Endothelial cell of umbilical vein (primary cell): ENCODE results near the gene TCEAL3. TPM values are rescaled to one million over a fixed set of nuclear protein-coding genes. Genes with fewer than 3 reads are reported as not detected.

ENCODE experiments used
- BruUV-seq: library from RNA; stranded (reverse); fragments of 400-500 nt; replicated peaks from 2 replicates; lab custom pipeline; 2021; lab: Mats Ljungman, UMichigan
- CTCF ChIA-PET: fragments of 300-600, 350-600 bp; sonication (Branson Sonifier 250); formaldehyde crosslinking; loops from one replicate; lab custom pipeline; 2021; ENCODE audit warnings: antibody characterized with exemption, inconsistent platforms; lab: Charles Lee
- POLR2A ChIA-PET: fragments of 300-600, 350-600 bp; sonication (Branson Sonifier 250); formaldehyde crosslinking; loops from one replicate; lab custom pipeline; 2021; ENCODE audit warnings: antibody characterized with exemption, inconsistent platforms; lab: Charles Lee
- DNase-seq: peaks from one replicate; pipeline ENCODE4 v3.0.0-alpha.2; 2011; ENCODE audit warnings: low read depth, low spot score
- FAIRE-seq: peaks from 2 replicates; lab custom pipeline; 2011; peaks lifted over from hg19 to GRCh38; lab: Jason Lieb, UNC
- H2AFZ ChIP-seq: 2 replicates; pipeline ENCODE4 v1.6.0; 2012; ENCODE audit warnings: low read depth, low read length, control low read depth, inconsistent platforms
- H3K27ac ChIP-seq: 2 replicates; pipeline ENCODE4 v1.5.1; 2011; ENCODE audit warnings: low read depth, mild to moderate bottlenecking, control low read depth, low read length, moderate library complexity; ENCODE audit not compliant: insufficient read depth
- H3K27me3 ChIP-seq, 2 experiments: 2 replicates each; pipeline versions ENCODE4 v1.6.0 to v1.6.1; 2011; ENCODE audit warnings: low read length in 2 of 2, mixed read lengths in 1 of 2; ENCODE audit not compliant: control insufficient read depth in 2 of 2, insufficient read depth in 2 of 2
- H3K36me3 ChIP-seq, 2 experiments: 2 replicates in 1 of 2; 3 replicates in 1 of 2; pipeline ENCODE4 v1.5.1; 2011; ENCODE audit warnings: low read length in 2 of 2, mild to moderate bottlenecking in 1 of 2, moderate library complexity in 1 of 2; ENCODE audit not compliant: control insufficient read depth in 2 of 2, insufficient read depth in 2 of 2; ENCODE audit errors: extremely low read depth in 1 of 2
- H3K4me1 ChIP-seq: 3 replicates; pipeline ENCODE4 v1.5.1; 2011; ENCODE audit warnings: mild to moderate bottlenecking, low read length; ENCODE audit not compliant: control insufficient read depth, insufficient read depth; ENCODE audit errors: extremely low read depth
- H3K4me2 ChIP-seq: 2 replicates; pipeline ENCODE4 v1.6.1; 2011; ENCODE audit warnings: low read length, control low read depth, mixed read lengths; ENCODE audit not compliant: insufficient read depth
- H3K4me3 ChIP-seq, 3 experiments: fragments of 200-600 bp in 1 of 3; sonication (generic), shearing (Covaris generic) in 1 of 3; replicated peaks in 1 of 3; 2 replicates each; pipeline ENCODE4 v1.5.1; 2011 to 2016; ENCODE audit warnings: control low read depth in 3 of 3, low read length in 3 of 3, mild to moderate bottlenecking in 2 of 3, inconsistent platforms in 1 of 3, low read depth in 1 of 3, moderate library complexity in 1 of 3; ENCODE audit not compliant: insufficient read depth in 1 of 3
- H3K79me2 ChIP-seq: 2 replicates; pipeline ENCODE4 v1.6.0; 2012; ENCODE audit warnings: low read length, inconsistent platforms; ENCODE audit not compliant: control insufficient read depth, insufficient read depth
- H3K9ac ChIP-seq: replicated peaks from 2 replicates; pipeline ENCODE3; 2011; ENCODE audit warnings: low read length, control low read depth; ENCODE audit not compliant: insufficient read depth; ENCODE audit errors: extremely low read depth
- H3K9me1 ChIP-seq: replicated peaks from 3 replicates; pipeline ENCODE4 v1.6.0; 2011; ENCODE audit warnings: mild to moderate bottlenecking, low read length; ENCODE audit not compliant: control insufficient read depth, insufficient read depth; ENCODE audit errors: extremely low read depth
- H3K9me3 ChIP-seq: replicated peaks from 2 replicates; pipeline ENCODE4 v1.5.1; 2012; ENCODE audit warnings: low read length, inconsistent platforms; ENCODE audit not compliant: control insufficient read depth, insufficient read depth
- H4K20me1 ChIP-seq: replicated peaks from 2 replicates; pipeline ENCODE3; 2011; ENCODE audit warnings: mild to moderate bottlenecking, low read length; ENCODE audit not compliant: control insufficient read depth, insufficient read depth; ENCODE audit errors: extremely low read depth
- CTCF ChIP-seq, 2 donors: IDR thresholded peaks; 1 replicate in 1 of 2; 2 replicates in 1 of 2; pipeline ENCODE4 v1.5.1; 2011; ENCODE audit warnings: low read length in 2 of 2, mild to moderate bottlenecking in 2 of 2, moderate library complexity in 2 of 2, control low read depth in 1 of 2, inconsistent platforms in 1 of 2, low read depth in 1 of 2; ENCODE audit not compliant: insufficient read depth in 1 of 2; ENCODE audit errors: extremely low read depth in 1 of 2
- EZH2 ChIP-seq: IDR thresholded peaks from 2 replicates; pipeline ENCODE4 v1.6.1; 2012; ENCODE audit warnings: borderline replicate concordance, low read depth, mild to moderate bottlenecking, moderate library complexity, low read length, inconsistent platforms; ENCODE audit not compliant: severe bottlenecking
- FOS ChIP-seq: IDR thresholded peaks from 2 replicates; pipeline ENCODE4 v1.6.1; 2011; ENCODE audit warnings: mild to moderate bottlenecking, low read length, moderate library complexity, borderline replicate concordance; ENCODE audit not compliant: insufficient read depth
- GATA2 ChIP-seq: IDR thresholded peaks from 2 replicates; pipeline ENCODE4 v1.7.0; 2011; ENCODE audit warnings: low read depth, mild to moderate bottlenecking, moderate library complexity, mixed read lengths, low read length; ENCODE audit not compliant: insufficient read length, insufficient read depth
- JUN ChIP-seq: IDR thresholded peaks from 2 replicates; pipeline ENCODE4 v1.6.1; 2011; ENCODE audit warnings: borderline replicate concordance, low read depth; ENCODE audit not compliant: insufficient read length, insufficient read depth
- MYC ChIP-seq: IDR thresholded peaks from one replicate; pipeline ENCODE4 v1.6.1; 2011; ENCODE audit warnings: mild to moderate bottlenecking, low read depth, low read length
- POLR2A ChIP-seq: IDR thresholded peaks from 2 replicates; pipeline ENCODE4 v1.6.1; 2012; ENCODE audit warnings: low read depth, mild to moderate bottlenecking, control low read depth, low read length
- POLR2AphosphoS5 ChIP-seq: IDR thresholded peaks from 2 replicates; pipeline ENCODE4 v1.6.1; 2012; ENCODE audit warnings: low read depth, mild to moderate bottlenecking, control low read depth, low read length, moderate library complexity; ENCODE audit not compliant: insufficient read depth
- dilution Hi-C: fragments of 300-500 bp; cut with MboI; formaldehyde crosslinking; loops from one replicate; pipeline ENCODE4 v1.15.0; 2019; ENCODE audit warnings: low sequenced_read_pairs; ENCODE audit not compliant: extremely low pct_ligation_motif_present
- intact Hi-C: fragments of 100-400 bp; cut with micrococcal nuclease; formaldehyde crosslinking; loops from one replicate; pipeline ENCODE4 v1.10.0; 2022
- polyA plus RNA-seq, 4 experiments: library from polyadenylated mRNA; depleted of rRNA in 3 of 4; stranded (reverse) in 3 of 4; unstranded in 1 of 4; fragments of >200 nt; gene quantifications; 2 replicates each; pipeline versions ENCODE4 v1.2.1 to v1.2.3, GENCODE V29; 2011 to 2012; ENCODE audit warnings: missing spikeins in 1 of 4
- total RNA-seq: library from RNA; stranded (reverse); gene quantifications from 2 replicates; pipeline ENCODE4 v1.2.3, GENCODE V29; 2021
- TF ChIP-seq, protein P1 (sequence below): IDR thresholded peaks from 2 replicates; pipeline ENCODE4 v1.6.1; 2011; ENCODE audit not compliant: insufficient read depth, insufficient read length

TCEAL3 gene
- total and polyA plus RNA-seq, 2 donors (not counting 3 experiments of a cell fraction or from before 2014, with no cell fraction given): 8.9 to 23.7 TPM

GRCh38 chrX:103565752-103566151 is 42.0 kb upstream of the TCEAL3 start:
- DNase-seq (no peak), FAIRE-seq (no peak)
- dilution Hi-C loops (no loop called here), intact Hi-C loops (no loop called here)
- no peak overlapping the region for H2AFZ ChIP-seq
- H3K27ac ChIP-seq: no peak overlapping the region
- POLR2A ChIA-PET: no interaction called here
- CTCF ChIA-PET: no interaction called here
- TF ChIP-seq MYC (no peak), POLR2AphosphoS5 (no peak), FOS (no peak), GATA2 (no peak)
- TF ChIP-seq, protein P1, sequence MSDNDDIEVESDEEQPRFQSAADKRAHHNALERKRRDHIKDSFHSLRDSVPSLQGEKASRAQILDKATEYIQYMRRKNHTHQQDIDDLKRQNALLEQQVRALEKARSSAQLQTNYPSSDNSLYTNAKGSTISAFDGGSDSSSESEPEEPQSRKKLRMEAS: no peak
- no peaks in the 10 kb centered on the region for H3K36me3 ChIP-seq
- no peak overlapping the region for H3K4me2 ChIP-seq
- no peaks in the 10 kb centered on the region for H3K9me3 ChIP-seq
- H3K79me2 ChIP-seq: no peaks in the 10 kb centered on the region
- H4K20me1 ChIP-seq: no peaks in the 10 kb centered on the region
- H3K27me3 ChIP-seq: no peaks in the 10 kb centered on the region
- no peak overlapping the region for H3K4me3 ChIP-seq
- no peaks in the 10 kb centered on the region for H3K9me1 ChIP-seq
- no TSS peak for BruUV-seq
- peaks cover 5% of the 10 kb centered on the region for H3K4me1 ChIP-seq
- H3K9ac ChIP-seq: no peak overlapping the region

DNA sequence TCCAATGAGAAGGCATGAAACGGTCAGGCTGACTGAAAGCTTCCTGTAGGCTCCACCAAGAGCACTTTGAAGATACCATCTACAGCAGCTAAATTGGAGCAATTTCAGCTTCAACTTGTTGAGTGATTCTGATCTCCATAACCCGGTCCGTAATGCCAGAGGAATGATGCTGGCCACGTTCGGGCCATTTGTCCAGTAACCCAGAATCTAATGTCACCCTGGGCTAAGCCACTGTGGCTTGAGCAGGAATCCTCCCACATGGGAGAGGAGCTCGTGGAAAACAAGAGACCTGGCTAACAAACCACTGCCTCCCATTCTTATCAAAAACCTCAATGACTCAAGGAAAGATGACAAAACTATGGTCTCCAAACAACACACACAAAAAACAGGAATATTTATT is 36.6 kb upstream of the TCEAL3 start:
- H3K27ac ChIP-seq: no peak overlapping the region
- FAIRE-seq (no peak), DNase-seq (no peak)
- H4K20me1 ChIP-seq: no peaks in the 10 kb centered on the region
- no peak overlapping the region for H3K4me3 ChIP-seq
- no peak overlapping the region for H2AFZ ChIP-seq
- ChIA-PET CTCF (no interaction called here), POLR2A (no interaction called here)
- no peaks in the 10 kb centered on the region for H3K79me2 ChIP-seq
- no TSS peak for BruUV-seq
- H3K9me1 ChIP-seq: no peaks in the 10 kb centered on the region
- H3K27me3 ChIP-seq: no peaks in the 10 kb centered on the region
- no peak overlapping the region for H3K9ac ChIP-seq
- dilution Hi-C loops: no loop called here
- no peaks in the 10 kb centered on the region for H3K9me3 ChIP-seq
- no peaks in the 10 kb centered on the region for H3K4me1 ChIP-seq
- H3K36me3 ChIP-seq: no peaks in the 10 kb centered on the region
- intact Hi-C loops: no loop called here
- TF ChIP-seq FOS: no peak
- no peak for TF ChIP-seq JUN
- TF ChIP-seq, protein P1: no peak
- no peak for TF ChIP-seq CTCF (IDR thresholded peaks at IDR 0.05; ENCODE audit: extremely low read depth in 1 of 2, insufficient read depth in 1 of 2, low read depth in 1 of 2, low read length in 2 of 2)
- TF ChIP-seq POLR2A: no peak
- no peak for TF ChIP-seq GATA2
- no peak for TF ChIP-seq POLR2AphosphoS5
- no peak for TF ChIP-seq EZH2
- TF ChIP-seq MYC: no peak
- no peak overlapping the region for H3K4me2 ChIP-seq
